ENCODE results near the gene PNLIPRP1.

GRCh38 chr10:116589926-116590325, 833 bp upstream of the PNLIPRP1 start:
- TF ChIP-seq, protein P1, sequence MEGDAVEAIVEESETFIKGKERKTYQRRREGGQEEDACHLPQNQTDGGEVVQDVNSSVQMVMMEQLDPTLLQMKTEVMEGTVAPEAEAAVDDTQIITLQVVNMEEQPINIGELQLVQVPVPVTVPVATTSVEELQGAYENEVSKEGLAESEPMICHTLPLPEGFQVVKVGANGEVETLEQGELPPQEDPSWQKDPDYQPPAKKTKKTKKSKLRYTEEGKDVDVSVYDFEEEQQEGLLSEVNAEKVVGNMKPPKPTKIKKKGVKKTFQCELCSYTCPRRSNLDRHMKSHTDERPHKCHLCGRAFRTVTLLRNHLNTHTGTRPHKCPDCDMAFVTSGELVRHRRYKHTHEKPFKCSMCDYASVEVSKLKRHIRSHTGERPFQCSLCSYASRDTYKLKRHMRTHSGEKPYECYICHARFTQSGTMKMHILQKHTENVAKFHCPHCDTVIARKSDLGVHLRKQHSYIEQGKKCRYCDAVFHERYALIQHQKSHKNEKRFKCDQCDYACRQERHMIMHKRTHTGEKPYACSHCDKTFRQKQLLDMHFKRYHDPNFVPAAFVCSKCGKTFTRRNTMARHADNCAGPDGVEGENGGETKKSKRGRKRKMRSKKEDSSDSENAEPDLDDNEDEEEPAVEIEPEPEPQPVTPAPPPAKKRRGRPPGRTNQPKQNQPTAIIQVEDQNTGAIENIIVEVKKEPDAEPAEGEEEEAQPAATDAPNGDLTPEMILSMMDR (IDR thresholded peaks at IDR 0.05; ENCODE audit: insufficient read depth, low read length, poor library complexity, severe bottlenecking): no peak
- TF ChIP-seq EZH2phosphoT487 (conservative IDR thresholded peaks at IDR 0.05; ENCODE audit: low read length): no peak

Data from SU-DHL-6 (cell line).